Stomach (tissue), 4 donors: ENCODE results near the gene PITRM1.

Experiments used
- EP300 ChIP-seq: sonication (generic); formaldehyde crosslinking; IDR thresholded peaks from one replicate; pipeline ENCODE4 v1.6.1; 2017; ENCODE audit warnings: antibody characterized with exemption
- POLR2A ChIP-seq, 4 donors: fragments of 450-650 bp; IDR thresholded peaks; one replicate each; pipeline ENCODE4 v1.6.1; 2016; ENCODE audit warnings: antibody characterized with exemption in 4 of 4, control low read depth in 2 of 4, mild to moderate bottlenecking in 1 of 4, moderate library complexity in 1 of 4
- POLR2AphosphoS5 ChIP-seq, 3 donors: sonication (generic); formaldehyde crosslinking; IDR thresholded peaks; one replicate each; pipeline ENCODE4 v1.6.1; 2016; ENCODE audit warnings: antibody characterized with exemption in 3 of 3
- TF ChIP-seq, protein P1 (sequence below), 7 experiments: fragments of 450-650 bp in 4 of 7; fragments of 200-600 bp in 3 of 7; sonication (generic) in 3 of 7; IDR thresholded peaks; one replicate each; pipeline ENCODE4 v1.5.1; 2016 to 2019; ENCODE audit warnings: antibody characterized with exemption in 7 of 7, control low read depth in 2 of 7, mild to moderate bottlenecking in 1 of 7

DNA sequence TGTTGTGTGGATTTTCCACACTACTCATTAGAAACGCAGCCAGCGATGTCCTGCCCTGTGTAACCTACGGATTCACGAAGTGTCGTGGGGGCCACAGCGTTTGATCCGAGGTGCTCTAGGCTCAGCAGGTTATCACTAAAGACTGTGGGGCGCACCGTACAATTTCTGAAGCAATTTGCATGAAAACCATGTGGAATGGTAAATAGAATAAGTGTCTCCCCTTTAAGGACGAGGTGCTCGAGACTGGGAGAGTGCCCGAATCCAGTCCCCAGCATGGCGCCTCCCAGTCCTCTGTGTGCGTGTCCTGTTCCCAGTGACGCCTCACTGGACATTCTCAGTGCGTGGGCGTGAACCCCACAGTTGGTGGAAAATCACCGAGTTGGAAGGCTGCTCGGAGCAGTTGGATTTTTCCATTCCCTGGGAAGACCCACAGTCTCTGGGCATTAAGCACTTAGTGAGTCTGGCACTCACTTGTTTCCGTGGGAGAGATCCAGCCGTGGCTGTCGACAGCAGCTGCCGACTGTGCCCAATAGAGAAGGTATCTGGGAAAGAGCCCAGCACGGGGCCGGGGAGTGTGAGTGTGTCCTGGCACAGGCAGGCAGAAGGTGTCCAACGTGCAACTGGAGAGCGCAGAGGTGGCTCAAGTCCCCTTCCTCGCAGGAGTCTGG is 68.2 kb downstream of the PITRM1 start:
- TF ChIP-seq, protein P1, sequence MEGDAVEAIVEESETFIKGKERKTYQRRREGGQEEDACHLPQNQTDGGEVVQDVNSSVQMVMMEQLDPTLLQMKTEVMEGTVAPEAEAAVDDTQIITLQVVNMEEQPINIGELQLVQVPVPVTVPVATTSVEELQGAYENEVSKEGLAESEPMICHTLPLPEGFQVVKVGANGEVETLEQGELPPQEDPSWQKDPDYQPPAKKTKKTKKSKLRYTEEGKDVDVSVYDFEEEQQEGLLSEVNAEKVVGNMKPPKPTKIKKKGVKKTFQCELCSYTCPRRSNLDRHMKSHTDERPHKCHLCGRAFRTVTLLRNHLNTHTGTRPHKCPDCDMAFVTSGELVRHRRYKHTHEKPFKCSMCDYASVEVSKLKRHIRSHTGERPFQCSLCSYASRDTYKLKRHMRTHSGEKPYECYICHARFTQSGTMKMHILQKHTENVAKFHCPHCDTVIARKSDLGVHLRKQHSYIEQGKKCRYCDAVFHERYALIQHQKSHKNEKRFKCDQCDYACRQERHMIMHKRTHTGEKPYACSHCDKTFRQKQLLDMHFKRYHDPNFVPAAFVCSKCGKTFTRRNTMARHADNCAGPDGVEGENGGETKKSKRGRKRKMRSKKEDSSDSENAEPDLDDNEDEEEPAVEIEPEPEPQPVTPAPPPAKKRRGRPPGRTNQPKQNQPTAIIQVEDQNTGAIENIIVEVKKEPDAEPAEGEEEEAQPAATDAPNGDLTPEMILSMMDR (IDR thresholded peaks at IDR 0.05): no peak
- no peak for TF ChIP-seq EP300
- no peak for TF ChIP-seq POLR2AphosphoS5 (IDR thresholded peaks at IDR 0.05)
- no peak for TF ChIP-seq POLR2A (IDR thresholded peaks at IDR 0.05)
